BLaER1 treated with 17β-estradiol and CSF1 and Interleukin-3, amounts not matched to agents 10 nM and 100 nM (cell line): Measurements from ENCODE around the gene DHPS.
A peak's percentile ranks its signal among the peaks of the same experiment; 100 is the strongest.

Experiments
- H3K27ac ChIP-seq, 11 experiments: shearing (Covaris generic); formaldehyde crosslinking; 2 replicates each; pipeline ENCODE4 v1.8.1; 2022
- H3K27me3 ChIP-seq, 11 experiments: shearing (Covaris generic); formaldehyde crosslinking; 2 replicates each; pipeline ENCODE4 v1.8.1; 2022
- H3K36me3 ChIP-seq, 11 experiments: shearing (Covaris generic); formaldehyde crosslinking; 2 replicates each; pipeline ENCODE4 v1.8.1; 2022
- H3K4me1 ChIP-seq, 10 experiments: shearing (Covaris generic); formaldehyde crosslinking; 2 replicates each; pipeline ENCODE4 v1.8.1; 2022
- H3K4me2 ChIP-seq, 11 experiments: shearing (Covaris generic); formaldehyde crosslinking; 2 replicates each; pipeline ENCODE4 v1.8.1; 2022
- H3K4me3 ChIP-seq, 10 experiments: shearing (Covaris generic); formaldehyde crosslinking; 2 replicates each; pipeline ENCODE4 v1.8.1; 2022
- H3K9ac ChIP-seq, 11 experiments: shearing (Covaris generic); formaldehyde crosslinking; 2 replicates each; pipeline ENCODE4 v1.8.1; 2022
- H3K9me3 ChIP-seq, 11 experiments: shearing (Covaris generic); formaldehyde crosslinking; replicated peaks in 1 of 11; 2 replicates each; pipeline ENCODE4 v1.8.1; 2022
- H4K20me1 ChIP-seq, 11 experiments: shearing (Covaris generic); formaldehyde crosslinking; 2 replicates each; pipeline ENCODE4 v1.8.1; 2022
- Cebpa-rat ChIP-seq, 11 experiments: shearing (Covaris generic); IDR thresholded peaks; 2 replicates each; pipeline ENCODE4 v1.8.1; 2022

Gene DHPS

DNA sequence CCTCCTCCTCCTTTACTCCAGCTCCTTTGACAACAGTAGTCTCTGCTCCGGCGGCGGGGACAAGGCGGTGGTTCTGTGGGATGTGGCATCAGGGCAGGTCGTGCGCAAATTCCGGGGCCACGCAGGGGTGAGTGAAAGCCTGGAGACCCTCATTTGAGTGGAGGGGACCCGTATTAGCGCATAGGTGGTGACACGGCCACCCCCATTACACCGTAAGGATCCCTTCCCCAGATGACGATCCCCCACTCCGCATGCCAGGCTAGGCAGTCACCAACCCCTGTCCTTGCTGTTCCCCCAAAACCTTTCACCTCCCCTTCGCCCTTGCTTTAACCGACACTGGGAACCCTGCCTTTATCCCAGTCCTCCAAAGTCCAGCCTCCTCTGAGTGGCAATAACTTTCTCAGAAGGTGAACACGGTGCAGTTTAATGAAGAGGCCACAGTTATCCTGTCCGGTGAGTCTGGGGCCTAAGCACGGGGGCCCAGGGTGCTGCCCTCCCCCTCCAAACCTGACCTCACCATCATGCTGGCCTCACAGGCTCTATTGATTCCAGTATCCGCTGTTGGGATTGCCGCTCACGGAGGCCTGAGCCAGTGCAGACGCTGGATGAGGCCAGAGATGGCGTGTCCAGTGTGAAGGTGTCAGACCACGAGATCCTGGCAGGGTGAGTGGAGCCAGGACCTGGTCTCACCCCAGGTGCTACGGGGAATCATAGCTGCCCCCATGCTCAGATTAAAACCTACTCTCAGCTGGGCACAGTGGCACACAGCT lies 11.3 kb downstream of the DHPS start:
- H3K27me3 ChIP-seq = no peaks in the 10 kb centered on the region
- peaks cover 4 to 63% (median 30%) of the 10 kb centered on the region in 11 experiments; a peak in 19 of 22 replicates for H4K20me1 ChIP-seq
- no peak for TF ChIP-seq Cebpa-rat (IDR thresholded peaks at IDR 0.05)
- H3K36me3 ChIP-seq = peaks cover 30 to 62% (median 49%) of the 10 kb centered on the region in 11 experiments
- H3K4me2 ChIP-seq = peak overlapping the region; percentile 96 to 100 (median 99)
- peak overlapping the region; percentile 87 to 99 (median 95) for H3K9ac ChIP-seq
- H3K4me1 ChIP-seq = peaks cover 38 to 49% (median 40%) of the 10 kb centered on the region in 10 experiments
- peak overlapping the region; percentile 75 to 98 (median 90) for H3K4me3 ChIP-seq
- no peaks in the 10 kb centered on the region for H3K9me3 ChIP-seq
- H3K27ac ChIP-seq = peak overlapping the region; percentile 92 to 100 (median 98)

DNA sequence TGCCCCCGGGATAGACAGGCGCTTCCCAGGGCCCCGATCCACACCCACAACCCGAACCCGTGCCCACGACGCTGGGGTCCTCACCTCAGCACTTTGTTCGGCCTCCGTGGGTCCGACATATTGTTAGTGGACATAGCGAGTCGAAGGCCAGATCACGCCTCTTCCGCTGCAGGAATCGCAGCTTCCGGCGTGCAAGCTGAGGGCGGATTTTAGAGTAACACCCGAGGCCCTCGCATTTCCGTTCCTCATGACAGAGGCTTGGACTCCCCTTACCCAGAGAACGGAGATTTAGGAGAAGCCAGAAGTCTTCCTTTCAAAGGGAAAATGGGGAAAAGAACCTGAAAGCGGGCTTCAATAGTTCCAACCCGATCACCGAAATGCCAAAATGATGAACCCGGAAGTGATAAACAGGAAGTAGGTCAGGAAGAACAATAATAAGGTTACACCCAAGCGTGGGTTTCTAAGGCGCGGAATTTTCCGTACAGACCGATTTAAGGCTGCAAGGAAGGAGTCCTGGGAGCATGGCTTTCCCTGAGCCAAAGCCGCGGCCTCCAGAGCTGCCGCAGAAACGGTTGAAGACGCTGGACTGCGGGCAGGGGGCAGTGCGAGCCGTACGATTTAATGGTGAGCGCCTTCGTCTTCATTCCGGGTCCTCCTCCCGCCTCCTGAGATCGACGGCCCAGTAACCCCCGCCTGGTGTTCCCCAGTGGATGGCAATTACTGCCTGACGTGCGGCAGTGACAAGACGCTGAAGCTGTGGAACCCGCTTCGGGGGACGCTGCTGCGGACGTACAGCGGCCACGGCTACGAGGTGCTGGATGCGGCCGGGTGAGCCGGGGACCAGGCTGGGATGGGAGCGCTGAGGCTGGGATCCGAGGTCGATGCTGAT lies 12.2 kb downstream of the DHPS start:
- H3K9ac ChIP-seq = peak overlapping the region; percentile 87 to 99 (median 95)
- peaks cover 40 to 53% (median 47%) of the 10 kb centered on the region in 10 experiments for H3K4me1 ChIP-seq
- peak overlapping the region; percentile 96 to 100 (median 99) for H3K4me2 ChIP-seq
- peak overlapping the region; percentile 92 to 100 (median 98) for H3K27ac ChIP-seq
- no peak for TF ChIP-seq Cebpa-rat (IDR thresholded peaks at IDR 0.05)
- peaks cover 6 to 55% (median 21%) of the 10 kb centered on the region in 11 experiments; a peak in 17 of 22 replicates for H4K20me1 ChIP-seq
- H3K9me3 ChIP-seq = no peaks in the 10 kb centered on the region
- H3K36me3 ChIP-seq = peaks cover 27 to 58% (median 46%) of the 10 kb centered on the region in 11 experiments
- peak overlapping the region; percentile 75 to 98 (median 90) for H3K4me3 ChIP-seq
- H3K27me3 ChIP-seq = no peaks in the 10 kb centered on the region

DNA sequence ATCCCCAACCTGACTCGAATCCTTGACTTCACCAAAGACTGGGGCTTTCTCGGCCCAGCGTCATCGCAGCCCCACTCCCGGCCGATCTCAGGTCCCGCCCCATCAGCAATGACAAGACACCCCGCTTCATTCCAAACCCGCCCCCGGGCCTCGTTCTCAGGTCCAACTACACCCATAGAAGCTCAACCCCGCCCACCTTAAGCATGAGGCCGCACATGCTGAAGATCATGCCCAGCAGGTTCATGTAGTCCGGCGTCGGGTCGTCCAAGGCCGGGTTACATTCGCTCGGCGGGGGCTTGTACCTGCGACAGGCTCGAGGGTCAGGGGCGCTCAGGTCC lies 12.8 kb downstream of the DHPS start:
- peaks cover 27 to 58% (median 46%) of the 10 kb centered on the region in 11 experiments for H3K36me3 ChIP-seq
- H3K4me2 ChIP-seq = peak overlapping the region; percentile 96 to 100 (median 99)
- H3K9me3 ChIP-seq = no peaks in the 10 kb centered on the region
- peak overlapping the region; percentile 75 to 98 (median 90) for H3K4me3 ChIP-seq
- H3K27me3 ChIP-seq = no peaks in the 10 kb centered on the region
- H3K9ac ChIP-seq = peak overlapping the region; percentile 87 to 99 (median 95)
- TF ChIP-seq Cebpa-rat (IDR thresholded peaks at IDR 0.05) = no peak
- H3K4me1 ChIP-seq = peaks cover 45 to 57% (median 52%) of the 10 kb centered on the region in 10 experiments
- H3K27ac ChIP-seq = peak overlapping the region; percentile 92 to 100 (median 98)
- peaks cover 6 to 49% (median 15%) of the 10 kb centered on the region in 11 experiments; a peak in 17 of 22 replicates for H4K20me1 ChIP-seq

DNA sequence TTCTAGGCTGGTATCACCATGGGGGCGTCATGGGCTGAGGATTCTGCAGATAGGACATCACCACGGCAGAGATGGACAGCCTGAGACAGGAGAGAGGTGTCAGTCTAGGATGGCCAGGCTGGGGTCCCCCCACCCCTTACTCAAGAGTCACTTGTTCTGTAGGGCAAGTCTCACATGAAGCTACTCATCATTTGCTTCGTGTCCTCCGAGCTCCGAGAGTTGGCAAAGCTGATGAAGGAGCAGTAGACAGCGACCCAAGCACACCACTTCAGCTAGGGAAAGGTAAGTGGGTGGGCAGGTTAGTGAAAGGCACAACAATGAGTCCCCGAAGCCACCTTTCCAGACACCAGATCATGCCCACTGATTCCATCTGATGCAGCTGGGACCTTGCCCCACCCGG lies 13.3 kb downstream of the DHPS start:
- Histone ChIP-seq H3K4me1 (peaks cover 49 to 57% (median 52%) of the 10 kb centered on the region in 10 experiments), H3K27ac (peak overlapping the region in 9 of 11 experiments; percentile 94 to 100 (median 99); a peak in 14 of 22 replicates), H3K36me3 (peaks cover 27 to 58% (median 46%) of the 10 kb centered on the region in 11 experiments), H4K20me1 (peaks cover 6 to 43% (median 12%) of the 10 kb centered on the region in 11 experiments; a peak in 14 of 22 replicates), H3K27me3 (no peaks in the 10 kb centered on the region), H3K9me3 (no peaks in the 10 kb centered on the region), H3K4me2 (peak overlapping the region; percentile 96 to 100 (median 99)), H3K9ac (peak overlapping the region; percentile 87 to 99 (median 95)), H3K4me3 (peak overlapping the region; percentile 75 to 98 (median 90))
- no peak for TF ChIP-seq Cebpa-rat (IDR thresholded peaks at IDR 0.05)

DNA sequence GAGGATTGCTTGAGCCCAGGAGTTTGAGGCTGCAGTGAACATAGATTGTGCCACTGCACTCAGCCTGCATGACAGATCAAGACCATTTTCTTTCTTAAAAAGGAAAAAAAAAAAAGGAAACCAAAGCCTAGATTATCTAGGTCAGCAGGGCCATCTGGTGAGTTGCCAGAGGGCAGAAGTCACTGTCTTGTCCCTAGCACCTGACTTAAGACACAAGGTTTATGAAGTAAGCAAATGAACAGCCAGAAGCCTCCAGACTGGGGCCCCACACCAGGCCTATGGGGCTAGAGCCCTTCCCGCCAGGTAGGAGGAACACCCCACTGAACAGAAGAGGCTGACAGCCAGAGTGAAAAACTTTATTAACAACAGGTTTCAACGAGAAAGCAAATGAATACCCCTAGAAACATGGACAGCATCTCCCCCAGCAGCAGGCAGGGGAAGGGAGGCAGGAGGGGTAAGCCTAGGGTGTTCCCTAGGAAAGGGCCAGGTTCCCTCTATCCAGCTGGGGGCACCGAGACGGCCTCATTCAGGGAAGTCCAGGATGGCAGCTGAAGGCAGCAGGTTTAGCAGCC lies 13.9 kb downstream of the DHPS start:
- no peak for TF ChIP-seq Cebpa-rat (IDR thresholded peaks at IDR 0.05)
- Histone ChIP-seq H3K9me3 (no peaks in the 10 kb centered on the region), H3K4me1 (peaks cover 49 to 56% (median 52%) of the 10 kb centered on the region in 10 experiments), H3K9ac (peak overlapping the region; percentile 87 to 99 (median 95); a peak in 21 of 22 replicates), H3K27ac (peak overlapping the region in 2 of 11 experiments; percentile 98 to 99; a peak in 3 of 22 replicates), H4K20me1 (peaks cover 6 to 38% (median 7%) of the 10 kb centered on the region in 11 experiments; a peak in 14 of 22 replicates), H3K27me3 (no peaks in the 10 kb centered on the region), H3K4me3 (peak overlapping the region; percentile 75 to 98 (median 92)), H3K36me3 (peaks cover 27 to 58% (median 46%) of the 10 kb centered on the region in 11 experiments), H3K4me2 (peak overlapping the region; percentile 96 to 100 (median 99))

DNA sequence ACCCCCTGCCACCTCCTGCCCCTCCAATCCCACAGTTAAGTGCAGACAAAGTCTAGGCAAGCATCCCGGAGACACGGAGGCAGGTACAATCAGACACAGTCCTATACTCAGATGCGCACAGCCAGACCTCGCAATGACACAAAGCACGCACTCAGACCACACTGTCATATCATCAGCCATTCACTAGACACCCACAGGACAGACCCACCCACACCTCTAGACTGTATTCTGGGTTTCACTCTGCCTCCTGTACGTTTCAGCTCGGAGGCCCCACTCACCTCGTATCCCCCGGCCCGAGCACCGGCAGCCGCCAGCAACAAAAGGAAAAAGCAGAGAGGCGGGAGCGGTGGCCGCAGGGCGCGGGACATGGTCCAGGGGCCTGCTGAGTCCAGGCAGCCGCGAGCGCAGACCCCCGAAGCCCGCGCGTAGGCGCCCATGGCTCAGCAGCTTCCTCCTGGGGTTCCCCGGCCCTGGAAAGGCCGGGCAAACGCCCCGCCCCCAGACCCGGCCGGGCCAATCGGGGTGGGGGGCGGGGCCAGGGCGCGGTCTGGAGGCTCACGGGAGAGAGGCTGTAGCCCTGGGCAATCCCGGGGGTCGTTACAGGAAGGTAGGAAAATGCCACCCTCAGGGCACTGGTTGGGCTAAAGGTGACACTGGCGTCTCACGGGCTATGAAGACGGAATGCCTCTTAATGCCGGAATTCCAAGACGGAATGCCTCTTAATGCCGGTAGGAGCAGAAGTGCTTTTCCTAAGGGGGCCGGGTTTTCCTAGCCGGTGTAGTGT lies 15.2 kb downstream of the DHPS start, which contains the start of the genes MAN2B1 and WDR83:
TSS of gene MAN2B1 (minus strand) at position 478 of the 784 bp plus-strand sequence. CDS start at position 437, 41 bp downstream.
TSS of gene WDR83 (plus strand) at position 543 of the 784 bp plus-strand sequence. CDS start 2,984 bp downstream, outside the sequence.
- peaks cover 49 to 55% (median 52%) of the 10 kb centered on the region in 10 experiments for H3K4me1 ChIP-seq
- H4K20me1 ChIP-seq = peaks cover 0 to 26% (median 3%) of the 10 kb centered on the region in 11 experiments; a peak in 7 of 22 replicates
- H3K4me3 ChIP-seq = peak within 1 kb of the TSS; percentile 75 to 96 (median 88)
- peak within 1 kb of the TSS; percentile 96 to 100 (median 99) for H3K4me2 ChIP-seq
- H3K9me3 ChIP-seq = no peaks in the 10 kb centered on the region
- no peak for TF ChIP-seq Cebpa-rat (IDR thresholded peaks at IDR 0.05)
- peak within 1 kb of the TSS; percentile 84 to 99 (median 95) for H3K9ac ChIP-seq
- no peaks in the 10 kb centered on the region for H3K27me3 ChIP-seq
- peaks cover 35 to 59% (median 49%) of the 10 kb centered on the region in 11 experiments for H3K36me3 ChIP-seq
- H3K27ac ChIP-seq = peak within 1 kb of the TSS; percentile 50 to 99 (median 82)

DNA sequence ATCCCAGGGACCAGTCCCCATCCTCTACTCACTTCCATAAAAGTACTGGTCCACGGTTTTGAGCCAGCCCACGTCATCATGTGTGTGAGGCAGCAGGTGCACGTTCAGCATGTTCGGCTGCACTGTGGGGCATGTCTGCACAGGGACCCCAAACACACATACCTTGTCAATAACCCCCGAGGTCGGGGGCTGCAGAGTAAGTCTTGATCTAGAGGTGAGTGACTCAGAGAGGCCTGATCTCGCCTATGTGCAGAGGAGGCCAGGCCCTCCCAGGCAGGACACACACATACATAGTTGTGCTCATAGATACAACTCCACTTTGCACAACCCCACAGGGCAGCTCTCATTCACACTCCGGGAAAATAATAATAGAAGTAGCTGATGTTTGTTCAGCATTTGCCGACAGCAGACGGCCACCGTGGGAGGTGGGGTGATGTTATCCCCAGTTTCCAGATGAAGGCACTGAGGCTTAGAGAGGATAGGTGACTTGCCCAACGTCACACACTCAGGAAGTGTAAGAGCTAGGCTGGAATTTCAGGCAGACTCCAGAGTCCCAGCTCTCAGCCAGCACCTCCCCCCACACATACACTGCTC lies 15.9 kb downstream of the DHPS start:
- Histone ChIP-seq H4K20me1 (peaks cover 0 to 25% (median 7%) of the 10 kb centered on the region in 11 experiments; a peak in 9 of 22 replicates), H3K9ac (peak overlapping the region; percentile 84 to 99 (median 95)), H3K4me1 (peaks cover 47 to 52% (median 50%) of the 10 kb centered on the region in 10 experiments), H3K4me2 (peak overlapping the region; percentile 96 to 100 (median 99)), H3K27ac (peak overlapping the region; percentile 50 to 99 (median 82)), H3K27me3 (no peaks in the 10 kb centered on the region), H3K36me3 (peaks cover 42 to 59% (median 53%) of the 10 kb centered on the region in 11 experiments), H3K9me3 (no peaks in the 10 kb centered on the region), H3K4me3 (peak overlapping the region; percentile 75 to 96 (median 88))
- no peak for TF ChIP-seq Cebpa-rat (IDR thresholded peaks at IDR 0.05)
